ENCODE results near the gene KCTD1.

KCTD1 gene

GRCh38 chr18:26479681-26480079 lies 68.7 kb downstream of the KCTD1 start:
- DNase-seq, result no peak

- DNase-seq, result no peak
Observed at GRCh38 chr18:26479065-26479680, 69.2 kb downstream of the KCTD1 start.

GRCh38 chr18:26477828-26478466 lies 70.4 kb downstream of the KCTD1 start:
- no peak for DNase-seq

- DNase-seq, result no peak
Observed at GRCh38 chr18:26476697-26477096, 71.7 kb downstream of the KCTD1 start.

GRCh38 chr18:26474542-26474941 lies 73.8 kb downstream of the KCTD1 start:
- no peak for DNase-seq

- no peak for DNase-seq
Observed at GRCh38 chr18:26473672-26474071, 74.7 kb downstream of the KCTD1 start.

- DNase-seq, result no peak
Observed at GRCh38 chr18:26471826-26472225, 76.5 kb downstream of the KCTD1 start.

- DNase-seq, result no peak
Observed at GRCh38 chr18:26471027-26471426, 77.3 kb downstream of the KCTD1 start.

GRCh38 chr18:26470011-26470637 lies 78.2 kb downstream of the KCTD1 start:
- no peak for DNase-seq

GRCh38 chr18:26468931-26469340 lies 79.4 kb downstream of the KCTD1 start:
- DNase-seq, result peak; percentile 6

GRCh38 chr18:26466026-26466425 lies 82.3 kb downstream of the KCTD1 start:
- DNase-seq, result no peak

- no peak for DNase-seq
Observed at GRCh38 chr18:26465431-26465830, 82.9 kb downstream of the KCTD1 start.

- no peak for DNase-seq
Observed at GRCh38 chr18:26464128-26465011, 84.0 kb downstream of the KCTD1 start.

- no peak for DNase-seq
Observed at GRCh38 chr18:26462355-26462754, 86.0 kb downstream of the KCTD1 start.

- no peak for DNase-seq
Observed at GRCh38 chr18:26461405-26461804, 86.9 kb downstream of the KCTD1 start.

GRCh38 chr18:26460449-26461091 lies 87.8 kb downstream of the KCTD1 start:
- no peak for DNase-seq

- no peak for DNase-seq
Observed at GRCh38 chr18:26459884-26460283, 88.5 kb downstream of the KCTD1 start.

- DNase-seq, result no peak
Observed at GRCh38 chr18:26459340-26459739, 89.0 kb downstream of the KCTD1 start.

- no peak for DNase-seq
Observed at GRCh38 chr18:26458526-26459232, 89.7 kb downstream of the KCTD1 start.

GRCh38 chr18:26457611-26458353 lies 90.6 kb downstream of the KCTD1 start:
- peak; percentile 9 for DNase-seq

GRCh38 chr18:26457195-26457594 lies 91.2 kb downstream of the KCTD1 start:
- DNase-seq, result no peak

Data from NCI-H146 (cell line).